WTC11 (cell line): ENCODE results near the gene GCC1. TPM values are rescaled to one million over a fixed set of nuclear protein-coding genes. Genes with fewer than 3 reads are reported as not detected.

Experiments
- ATAC-seq: fragments of 200-7000 bp; cut with Tn5 transposase; 2 replicates; pipeline ENCODE4 v1.10.0; 2021; ENCODE audit warnings: mild to moderate bottlenecking, moderate library complexity
- CTCF ChIA-PET: fragments of 300-600 bp; sonication (Branson Sonifier 250); formaldehyde crosslinking; loops from one replicate; lab custom pipeline; 2021; ENCODE audit warnings: antibody characterized with exemption; lab: Charles Lee
- POLR2A ChIA-PET: fragments of 350-600 bp; sonication (Branson Sonifier 250); formaldehyde crosslinking; loops from one replicate; lab custom pipeline; 2021; ENCODE audit warnings: antibody characterized with exemption; lab: Charles Lee
- DNase-seq: peaks from one replicate; pipeline ENCODE4 v3.0.0; 2021; ENCODE audit warnings: low spot score
- H3K27ac Mint-ChIP-seq: 2 replicates; pipeline ENCODE4 v1.8.0; 2021; ENCODE audit warnings: mixed read lengths
- H3K27me3 Mint-ChIP-seq: 2 replicates; pipeline ENCODE4 v1.8.0; 2021; ENCODE audit warnings: low read depth, mild to moderate bottlenecking, moderate library complexity, mixed read lengths
- H3K36me3 Mint-ChIP-seq: 2 replicates; pipeline ENCODE4 v1.8.0; 2021; ENCODE audit warnings: mixed read lengths
- H3K4me1 Mint-ChIP-seq: 2 replicates; pipeline ENCODE4 v1.8.0; 2022; ENCODE audit warnings: mixed read lengths
- H3K4me3 Mint-ChIP-seq: 2 replicates; pipeline ENCODE4 v1.8.0; 2021; ENCODE audit warnings: mild to moderate bottlenecking, moderate library complexity, mixed read lengths
- H3K9me3 Mint-ChIP-seq: 2 replicates; pipeline ENCODE4 v1.8.0; 2021; ENCODE audit warnings: mixed read lengths
- ARID4B ChIP-seq: sonication (generic); formaldehyde crosslinking; IDR thresholded peaks from 2 replicates; pipeline ENCODE4 v1.8.0; 2023; ENCODE audit warnings: missing genetic modification reagents, mild to moderate bottlenecking, borderline replicate concordance
- ATF6 ChIP-seq: sonication (generic); formaldehyde crosslinking; IDR thresholded peaks from 2 replicates; pipeline ENCODE4 v1.8.1; 2023; ENCODE audit warnings: mild to moderate bottlenecking, missing genetic modification reagents
- CDX4 ChIP-seq: fragments of 250-450 bp; sonication (Bioruptor Pico); IDR thresholded peaks from 2 replicates; pipeline ENCODE4 v1.9.0; 2021; ENCODE audit warnings: moderate library complexity, mild to moderate bottlenecking, inconsistent platforms, borderline replicate concordance
- FOXP4 ChIP-seq: sonication (generic); formaldehyde crosslinking; IDR thresholded peaks from 2 replicates; pipeline ENCODE4 v1.8.0; 2022; ENCODE audit warnings: mild to moderate bottlenecking, missing genetic modification reagents
- GRHL2 ChIP-seq: fragments of 250-450 bp; sonication (Bioruptor Pico); IDR thresholded peaks from 2 replicates; pipeline ENCODE4 v1.8.0; 2022; ENCODE audit warnings: mild to moderate bottlenecking, moderate library complexity; ENCODE audit not compliant: insufficient replicate concordance, severe bottlenecking
- IRF2 ChIP-seq: sonication (generic); formaldehyde crosslinking; IDR thresholded peaks from 2 replicates; pipeline ENCODE4 v1.8.0; 2022; ENCODE audit warnings: low read depth, missing genetic modification reagents, borderline replicate concordance
- JAZF1 ChIP-seq: fragments of 250-450 bp; sonication (Bioruptor Pico); IDR thresholded peaks from 2 replicates; pipeline ENCODE4 v1.9.0; 2021; ENCODE audit warnings: moderate library complexity, mild to moderate bottlenecking, inconsistent platforms
- KAT7 ChIP-seq: sonication (generic); formaldehyde crosslinking; IDR thresholded peaks from 2 replicates; pipeline ENCODE4 v1.8.1; 2023; ENCODE audit warnings: missing genetic modification reagents, mild to moderate bottlenecking, borderline replicate concordance
- MAX ChIP-seq: sonication (generic); formaldehyde crosslinking; IDR thresholded peaks from 2 replicates; pipeline ENCODE4 v1.8.0; 2022; ENCODE audit warnings: mild to moderate bottlenecking, missing genetic modification reagents
- MYBL2 ChIP-seq: sonication (generic); formaldehyde crosslinking; IDR thresholded peaks from 2 replicates; pipeline ENCODE4 v1.8.1; 2023; ENCODE audit warnings: mild to moderate bottlenecking, moderate library complexity, missing genetic modification reagents
- OVOL2 ChIP-seq: fragments of 250-450 bp; sonication (Bioruptor Pico); IDR thresholded peaks from 2 replicates; pipeline ENCODE4 v1.9.0; 2021; ENCODE audit warnings: mild to moderate bottlenecking, borderline replicate concordance
- PRRX2 ChIP-seq: fragments of 250-450 bp; sonication (Bioruptor Pico); IDR thresholded peaks from 2 replicates; pipeline ENCODE4 v1.8.0; 2021; ENCODE audit warnings: mild to moderate bottlenecking
- SOX15 ChIP-seq: fragments of 250-450 bp; sonication (Bioruptor Pico); IDR thresholded peaks from 2 replicates; pipeline ENCODE4 v1.9.0; 2021; ENCODE audit warnings: mild to moderate bottlenecking
- TP53 ChIP-seq: sonication (generic); formaldehyde crosslinking; IDR thresholded peaks from 2 replicates; pipeline ENCODE4 v1.8.1; 2023; ENCODE audit warnings: mild to moderate bottlenecking, missing genetic modification reagents
- total RNA-seq: library from RNA; stranded (reverse); gene quantifications from 3 replicates; pipeline ENCODE4 v1.2.3, GENCODE V29; 2021
- TF ChIP-seq, protein P1 (sequence below): sonication (generic); formaldehyde crosslinking; IDR thresholded peaks from 2 replicates; pipeline ENCODE4 v1.8.1; 2023; ENCODE audit warnings: mild to moderate bottlenecking, missing genetic modification reagents, moderate library complexity
- TF ChIP-seq, protein P2 (sequence below): fragments of 250-450 bp; sonication (Bioruptor Pico); IDR thresholded peaks from 2 replicates; pipeline ENCODE4 v1.9.0; 2021; ENCODE audit warnings: mild to moderate bottlenecking, borderline replicate concordance

GCC1 gene
- total RNA-seq, 1 experiment from 2014 or later, result 13.2 TPM

DNA sequence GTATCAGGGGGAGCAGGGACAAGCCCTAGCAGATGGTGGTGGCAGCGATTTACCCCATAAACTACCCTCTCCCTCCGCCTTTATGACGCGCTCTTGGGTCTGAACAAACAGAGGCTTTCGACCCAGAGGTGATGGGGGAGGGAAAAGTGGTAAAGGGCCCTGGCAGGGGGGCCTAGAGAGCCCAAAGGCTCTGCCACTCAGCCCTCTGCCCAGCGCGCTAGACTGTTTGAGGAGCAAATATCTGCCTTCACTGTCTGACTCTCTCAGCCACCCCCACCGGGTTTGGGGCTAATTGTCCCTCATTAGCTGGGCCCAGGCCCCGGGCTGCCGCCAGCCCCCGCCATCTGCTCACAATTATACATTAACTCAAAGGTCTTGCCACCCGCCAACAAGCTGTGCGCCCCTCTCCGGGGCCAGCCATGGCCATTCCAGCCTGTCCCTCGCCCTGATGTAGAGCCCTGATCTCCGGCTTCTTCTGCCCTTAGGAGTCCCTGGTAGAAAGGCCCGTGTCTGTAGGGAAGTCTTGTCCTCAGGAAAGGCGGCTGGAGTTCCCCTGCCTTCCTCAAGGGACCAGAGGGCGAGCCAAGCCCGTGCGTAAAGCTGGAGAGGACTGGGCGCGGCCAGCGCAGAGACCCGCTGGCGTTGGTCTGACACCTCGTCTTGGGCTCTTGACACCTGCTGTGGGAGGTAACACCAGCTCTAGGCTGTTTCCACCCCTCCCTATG, 34.4 kb upstream of the GCC1 start:
- H3K27me3 Mint-ChIP-seq, result peaks cover 87% of the 10 kb centered on the region
- ChIA-PET POLR2A (interaction anchor here (0.5 to 1.7 kb wide), 3 partner anchors 32 to 36 kb away, joined by 5 to 9 read pairs (median 5); partner anchors contain the start of genes ARF5 and GCC1), CTCF (interaction anchor here (0.5 to 3.0 kb wide), 14 partner anchors 9 to 173 kb away, joined by 3 to 89 read pairs (median 4); partner anchors contain the start of gene ARF5)
- no peak overlapping the region for H3K27ac Mint-ChIP-seq
- peaks cover 17% of the 10 kb centered on the region for H3K4me1 Mint-ChIP-seq
- no peaks in the 10 kb centered on the region for H3K9me3 Mint-ChIP-seq
- DNase-seq (peak; percentile 66), ATAC-seq (peak; percentile 86)
- TF ChIP-seq KAT7 (CRISPR knock-in tag) (0 out of 2 replicates have a peak, but pooled peaks have one; percentile 27), IRF2 (no peak), ARID4B (CRISPR knock-in tag) (0 out of 2 replicates have a peak, but pooled peaks have one; percentile 46), FOXP4 (0 out of 2 replicates have a peak, but pooled peaks have one; percentile 17), MAX (CRISPR knock-in tag) (peak; percentile 20; the same call in 1 of the 2 replicates)
- TF ChIP-seq, protein P1, sequence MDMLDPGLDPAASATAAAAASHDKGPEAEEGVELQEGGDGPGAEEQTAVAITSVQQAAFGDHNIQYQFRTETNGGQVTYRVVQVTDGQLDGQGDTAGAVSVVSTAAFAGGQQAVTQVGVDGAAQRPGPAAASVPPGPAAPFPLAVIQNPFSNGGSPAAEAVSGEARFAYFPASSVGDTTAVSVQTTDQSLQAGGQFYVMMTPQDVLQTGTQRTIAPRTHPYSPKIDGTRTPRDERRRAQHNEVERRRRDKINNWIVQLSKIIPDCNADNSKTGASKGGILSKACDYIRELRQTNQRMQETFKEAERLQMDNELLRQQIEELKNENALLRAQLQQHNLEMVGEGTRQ (CRISPR knock-in tag), result 0 out of 2 replicates have a peak, but pooled peaks have one; percentile 8
- TF ChIP-seq, protein P2, sequence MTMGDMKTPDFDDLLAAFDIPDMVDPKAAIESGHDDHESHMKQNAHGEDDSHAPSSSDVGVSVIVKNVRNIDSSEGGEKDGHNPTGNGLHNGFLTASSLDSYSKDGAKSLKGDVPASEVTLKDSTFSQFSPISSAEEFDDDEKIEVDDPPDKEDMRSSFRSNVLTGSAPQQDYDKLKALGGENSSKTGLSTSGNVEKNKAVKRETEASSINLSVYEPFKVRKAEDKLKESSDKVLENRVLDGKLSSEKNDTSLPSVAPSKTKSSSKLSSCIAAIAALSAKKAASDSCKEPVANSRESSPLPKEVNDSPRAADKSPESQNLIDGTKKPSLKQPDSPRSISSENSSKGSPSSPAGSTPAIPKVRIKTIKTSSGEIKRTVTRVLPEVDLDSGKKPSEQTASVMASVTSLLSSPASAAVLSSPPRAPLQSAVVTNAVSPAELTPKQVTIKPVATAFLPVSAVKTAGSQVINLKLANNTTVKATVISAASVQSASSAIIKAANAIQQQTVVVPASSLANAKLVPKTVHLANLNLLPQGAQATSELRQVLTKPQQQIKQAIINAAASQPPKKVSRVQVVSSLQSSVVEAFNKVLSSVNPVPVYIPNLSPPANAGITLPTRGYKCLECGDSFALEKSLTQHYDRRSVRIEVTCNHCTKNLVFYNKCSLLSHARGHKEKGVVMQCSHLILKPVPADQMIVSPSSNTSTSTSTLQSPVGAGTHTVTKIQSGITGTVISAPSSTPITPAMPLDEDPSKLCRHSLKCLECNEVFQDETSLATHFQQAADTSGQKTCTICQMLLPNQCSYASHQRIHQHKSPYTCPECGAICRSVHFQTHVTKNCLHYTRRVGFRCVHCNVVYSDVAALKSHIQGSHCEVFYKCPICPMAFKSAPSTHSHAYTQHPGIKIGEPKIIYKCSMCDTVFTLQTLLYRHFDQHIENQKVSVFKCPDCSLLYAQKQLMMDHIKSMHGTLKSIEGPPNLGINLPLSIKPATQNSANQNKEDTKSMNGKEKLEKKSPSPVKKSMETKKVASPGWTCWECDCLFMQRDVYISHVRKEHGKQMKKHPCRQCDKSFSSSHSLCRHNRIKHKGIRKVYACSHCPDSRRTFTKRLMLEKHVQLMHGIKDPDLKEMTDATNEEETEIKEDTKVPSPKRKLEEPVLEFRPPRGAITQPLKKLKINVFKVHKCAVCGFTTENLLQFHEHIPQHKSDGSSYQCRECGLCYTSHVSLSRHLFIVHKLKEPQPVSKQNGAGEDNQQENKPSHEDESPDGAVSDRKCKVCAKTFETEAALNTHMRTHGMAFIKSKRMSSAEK (CRISPR knock-in tag), result no peak
- TF ChIP-seq, all 79 proteins: peak for 5
- H3K36me3 Mint-ChIP-seq, result no peaks in the 10 kb centered on the region
- H3K4me3 Mint-ChIP-seq, result peak overlapping the region; percentile 89

- Mint-ChIP-seq H3K9me3 (no peaks in the 10 kb centered on the region), H3K36me3 (no peaks in the 10 kb centered on the region), H3K4me3 (peak overlapping the region; percentile 28; the same call in 1 of the 2 replicates), H3K4me1 (peaks cover 17% of the 10 kb centered on the region), H3K27me3 (peaks cover 89% of the 10 kb centered on the region), H3K27ac (no peak overlapping the region)
- DNase-seq (no peak), ATAC-seq (no peak)
- ChIA-PET POLR2A (no interaction called here), CTCF (interaction anchor here (2.2 to 3.0 kb wide), 2 partner anchors 11 to 31 kb away, joined by 11 to 89 read pairs; partner anchors contain the start of gene ARF5)
- TF ChIP-seq ATF6, result no peak
- no peak for TF ChIP-seq SOX15
- TF ChIP-seq CDX4, result no peak
- no peak for TF ChIP-seq GRHL2 (CRISPR knock-in tag)
- TF ChIP-seq PRRX2 (CRISPR knock-in tag), result no peak
- no peak for TF ChIP-seq MYBL2 (CRISPR knock-in tag)
- TF ChIP-seq JAZF1 (CRISPR knock-in tag), result no peak
- TF ChIP-seq TP53 (CRISPR knock-in tag), result no peak
- no peak for TF ChIP-seq OVOL2 (CRISPR knock-in tag)
- TF ChIP-seq, protein P1 (CRISPR knock-in tag), result no peak
These were observed 33.4 kb upstream of the GCC1 start for GRCh38 chr7:127618775-127619174.
